ENCODE measurements around the gene ZFC3H1.
"Not testable (repeated sequence)": the region's sequence is repeated elsewhere in the genome, so short reads cannot be mapped to it uniquely, and the experiment has no call there.

The ZFC3H1 gene, protein sequence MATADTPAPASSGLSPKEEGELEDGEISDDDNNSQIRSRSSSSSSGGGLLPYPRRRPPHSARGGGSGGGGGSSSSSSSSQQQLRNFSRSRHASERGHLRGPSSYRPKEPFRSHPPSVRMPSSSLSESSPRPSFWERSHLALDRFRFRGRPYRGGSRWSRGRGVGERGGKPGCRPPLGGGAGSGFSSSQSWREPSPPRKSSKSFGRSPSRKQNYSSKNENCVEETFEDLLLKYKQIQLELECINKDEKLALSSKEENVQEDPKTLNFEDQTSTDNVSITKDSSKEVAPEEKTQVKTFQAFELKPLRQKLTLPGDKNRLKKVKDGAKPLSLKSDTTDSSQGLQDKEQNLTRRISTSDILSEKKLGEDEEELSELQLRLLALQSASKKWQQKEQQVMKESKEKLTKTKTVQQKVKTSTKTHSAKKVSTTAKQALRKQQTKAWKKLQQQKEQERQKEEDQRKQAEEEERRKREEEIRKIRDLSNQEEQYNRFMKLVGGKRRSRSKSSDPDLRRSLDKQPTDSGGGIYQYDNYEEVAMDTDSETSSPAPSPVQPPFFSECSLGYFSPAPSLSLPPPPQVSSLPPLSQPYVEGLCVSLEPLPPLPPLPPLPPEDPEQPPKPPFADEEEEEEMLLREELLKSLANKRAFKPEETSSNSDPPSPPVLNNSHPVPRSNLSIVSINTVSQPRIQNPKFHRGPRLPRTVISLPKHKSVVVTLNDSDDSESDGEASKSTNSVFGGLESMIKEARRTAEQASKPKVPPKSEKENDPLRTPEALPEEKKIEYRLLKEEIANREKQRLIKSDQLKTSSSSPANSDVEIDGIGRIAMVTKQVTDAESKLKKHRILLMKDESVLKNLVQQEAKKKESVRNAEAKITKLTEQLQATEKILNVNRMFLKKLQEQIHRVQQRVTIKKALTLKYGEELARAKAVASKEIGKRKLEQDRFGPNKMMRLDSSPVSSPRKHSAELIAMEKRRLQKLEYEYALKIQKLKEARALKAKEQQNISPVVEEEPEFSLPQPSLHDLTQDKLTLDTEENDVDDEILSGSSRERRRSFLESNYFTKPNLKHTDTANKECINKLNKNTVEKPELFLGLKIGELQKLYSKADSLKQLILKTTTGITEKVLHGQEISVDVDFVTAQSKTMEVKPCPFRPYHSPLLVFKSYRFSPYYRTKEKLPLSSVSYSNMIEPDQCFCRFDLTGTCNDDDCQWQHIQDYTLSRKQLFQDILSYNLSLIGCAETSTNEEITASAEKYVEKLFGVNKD (N-terminal part only)

DNA sequence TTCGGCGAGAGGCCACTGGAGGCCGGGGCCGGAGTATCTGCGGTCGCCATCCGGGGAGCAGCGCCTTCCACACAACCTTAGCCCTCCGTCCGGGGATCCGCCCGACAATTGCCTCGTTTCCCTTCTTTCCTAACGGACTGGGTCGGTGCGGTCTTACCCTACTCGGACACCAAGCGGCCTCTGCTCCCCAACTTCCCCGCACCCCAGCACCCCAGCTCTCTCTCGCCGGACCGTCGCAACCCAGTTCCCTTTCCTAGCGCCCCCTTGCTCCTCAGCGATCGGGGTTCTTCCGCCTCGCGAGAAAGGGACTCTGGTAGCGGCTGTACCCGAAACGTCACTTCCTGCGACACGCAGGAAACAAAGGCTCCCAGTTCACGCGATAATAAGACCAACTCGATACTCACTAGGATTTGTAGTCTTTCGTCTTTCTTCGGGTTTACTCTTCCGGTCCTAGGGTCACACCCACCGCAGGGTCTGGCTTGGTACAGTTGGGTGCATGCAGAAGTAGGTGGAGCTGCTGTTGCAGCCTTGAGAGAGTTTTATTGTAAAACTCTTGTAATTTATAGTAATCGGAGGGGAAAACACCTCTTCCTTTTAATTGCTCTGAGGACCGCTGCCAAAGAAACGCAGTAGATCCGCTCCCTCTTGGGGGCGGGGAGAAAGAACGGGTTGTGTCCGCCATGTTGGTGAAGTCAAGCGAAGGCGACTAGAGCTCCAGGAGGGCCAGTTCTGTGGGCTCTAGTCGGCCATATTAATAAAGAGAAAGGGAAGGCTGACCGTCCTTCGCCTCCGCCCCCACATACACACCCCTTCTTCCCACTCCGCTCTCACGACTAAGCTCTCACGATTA lies at the start of gene ZFC3H1, which contains the start of gene THAP2:
Gene ZFC3H1, minus strand, starts transcription at position 288 of the 850 bp plus-strand sequence. Its CDS starts 238 bp downstream, at position 50.
Gene THAP2, plus strand, starts transcription at position 741 of the 850 bp plus-strand sequence. CDS start 209 bp downstream, outside the sequence.
- peak; percentile 99 for DNase-seq

DNA sequence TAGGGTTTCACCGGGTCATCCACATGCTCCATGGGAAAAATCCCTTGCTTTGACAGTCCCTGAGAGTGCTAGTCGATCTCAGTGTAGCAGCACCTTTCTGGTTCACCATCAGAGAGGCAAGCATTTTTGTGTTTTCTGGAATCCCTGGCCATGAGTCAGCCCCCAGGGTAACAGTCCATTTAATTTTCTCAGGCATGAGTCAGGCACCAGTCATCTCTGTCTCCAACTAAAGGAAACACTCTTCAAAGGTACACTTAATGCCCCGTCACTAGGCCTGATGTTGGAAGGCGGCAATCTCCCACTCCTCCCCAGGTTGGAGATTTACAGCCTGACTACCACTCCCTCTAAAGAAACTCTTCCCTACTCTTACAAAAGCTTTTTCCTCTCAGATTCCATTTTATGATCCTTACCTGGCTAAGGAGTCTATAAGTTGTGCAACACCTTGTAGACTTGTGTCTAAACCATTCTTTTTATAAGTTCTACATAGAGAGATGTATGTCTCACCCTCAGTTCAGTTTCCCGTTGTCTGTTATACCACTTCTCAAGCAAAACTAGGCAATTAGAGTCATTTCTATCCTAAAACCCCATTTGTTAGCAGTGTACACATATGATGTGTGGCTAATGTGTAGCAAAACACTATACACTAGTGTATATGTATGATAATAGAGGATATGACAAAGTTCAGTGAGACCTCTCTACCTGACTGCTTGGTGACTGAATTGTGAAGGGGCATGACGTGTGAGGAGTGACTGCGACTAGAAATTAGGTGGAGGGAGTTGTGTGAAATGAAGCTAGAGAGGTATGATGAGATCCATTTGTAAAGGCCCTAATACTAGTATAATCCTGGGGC lies 46.9 kb upstream of the ZFC3H1 start:
- no peak for DNase-seq

- DNase-seq, result no peak
These were observed 45.0 kb upstream of the ZFC3H1 start for GRCh38 chr12:71708658-71709057.

- no peak for DNase-seq
These were observed 41.3 kb upstream of the ZFC3H1 start for GRCh38 chr12:71704920-71705319.

- DNase-seq, result no peak
These were observed 39.6 kb upstream of the ZFC3H1 start for GRCh38 chr12:71703206-71703605.

GRCh38 chr12:71702590-71702989 lies 38.9 kb upstream of the ZFC3H1 start:
- no peak for DNase-seq

DNA sequence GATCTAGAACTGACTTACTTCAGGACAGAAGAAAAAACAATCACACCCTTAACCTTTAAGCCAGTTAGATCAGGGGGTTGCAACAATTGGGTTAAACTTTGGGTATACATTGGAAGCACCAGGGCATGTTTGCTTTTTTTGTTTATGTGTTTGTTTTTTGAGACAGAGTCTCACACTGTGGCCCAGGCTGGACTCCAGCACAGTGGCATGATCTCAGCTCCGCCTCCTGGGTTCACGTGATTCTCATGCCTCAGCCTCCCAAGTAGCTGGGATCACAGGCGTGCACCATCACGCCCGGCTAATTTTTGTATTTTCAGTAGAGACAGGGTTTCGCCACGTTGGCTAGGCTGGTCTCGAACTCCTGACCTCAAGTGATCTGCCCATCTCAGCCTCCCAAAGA lies 38.5 kb upstream of the ZFC3H1 start:
- not testable (repeated sequence) for DNase-seq

GRCh38 chr12:71695782-71696181 lies 32.1 kb upstream of the ZFC3H1 start:
- DNase-seq, result no peak

DNA sequence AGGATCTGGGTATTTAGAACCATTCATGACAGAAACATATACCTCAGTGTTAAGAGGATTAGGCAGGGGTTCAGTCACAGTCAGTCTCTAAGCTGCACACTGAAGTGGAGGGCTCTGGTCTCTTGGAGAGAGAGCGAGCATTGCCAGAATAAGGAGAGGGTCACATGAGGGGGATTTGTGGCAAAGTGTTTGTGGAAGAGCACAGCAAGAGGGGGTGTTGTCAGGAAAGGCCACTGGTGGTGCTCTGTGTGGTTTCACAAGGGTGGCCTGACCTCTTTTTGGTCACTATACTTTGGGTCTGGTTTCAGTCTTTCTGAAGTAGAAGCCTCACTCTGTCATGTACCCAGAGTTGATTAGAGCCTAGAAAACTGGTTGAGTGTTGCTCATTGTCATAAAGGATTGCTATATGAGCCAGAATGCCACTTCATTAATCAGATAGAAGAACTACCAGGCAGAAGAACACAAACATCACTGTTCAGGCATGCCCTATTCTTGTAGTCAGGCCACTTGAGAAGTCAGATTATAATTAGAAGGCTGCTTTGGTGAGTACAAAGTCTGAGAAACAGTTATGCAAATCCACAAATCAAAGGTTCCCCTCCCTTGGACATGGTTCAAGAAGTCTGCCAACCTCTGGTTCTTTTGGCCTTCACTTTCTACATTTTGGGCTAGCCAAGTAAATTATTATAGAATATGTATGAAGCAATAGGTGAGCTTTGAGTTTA lies 30.6 kb upstream of the ZFC3H1 start:
- no peak for DNase-seq

DNA sequence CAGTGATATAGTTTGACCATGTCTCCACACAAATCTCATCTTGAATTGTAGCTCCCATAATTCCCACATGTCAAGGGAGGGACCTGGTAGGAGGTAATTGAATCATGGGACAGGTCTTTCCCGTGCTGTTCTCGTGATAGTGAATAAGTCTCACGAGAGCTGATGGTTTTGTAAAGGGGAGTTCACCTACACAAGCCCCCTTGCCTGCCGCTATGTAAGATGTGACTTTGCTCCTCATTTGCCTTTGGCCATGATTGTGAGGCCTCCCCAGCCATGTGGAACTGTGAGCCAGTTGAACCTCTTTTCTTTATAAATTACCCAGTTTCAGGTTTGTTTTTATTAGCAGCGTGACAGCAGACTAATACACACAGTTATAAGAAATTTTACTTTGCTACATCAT lies 30.0 kb upstream of the ZFC3H1 start:
- not testable (repeated sequence) for DNase-seq

GRCh38 chr12:71693126-71693525 lies 29.5 kb upstream of the ZFC3H1 start:
- no peak for DNase-seq

DNA sequence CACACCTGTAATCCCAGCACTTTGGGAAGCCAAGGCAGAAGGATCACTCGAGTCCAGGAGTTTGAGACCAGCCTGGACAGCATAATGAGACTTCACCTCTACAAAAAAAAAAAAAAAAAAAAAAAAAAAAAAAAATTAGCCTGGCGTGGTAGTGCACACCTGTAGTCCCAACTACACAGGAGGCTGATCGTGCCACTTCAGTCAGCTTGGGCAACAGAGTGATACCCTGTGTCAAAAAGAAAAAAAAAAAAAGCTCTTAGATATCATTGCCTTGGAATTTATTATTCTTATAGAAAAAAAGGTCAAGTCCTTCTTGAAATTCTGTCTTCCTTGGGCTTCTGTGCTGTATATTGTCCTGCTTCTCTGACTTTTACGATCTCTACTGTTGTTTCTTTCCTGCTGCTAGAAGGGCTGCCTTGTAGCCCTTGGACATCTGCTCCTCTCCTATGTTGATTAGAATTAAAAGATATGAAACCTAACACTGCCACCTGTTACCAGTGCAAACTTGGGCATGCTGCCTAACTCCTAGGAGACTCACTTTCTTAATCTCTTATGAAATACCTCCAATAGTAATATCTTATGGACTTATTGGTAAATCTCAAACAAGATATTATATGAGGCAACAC lies 28.0 kb upstream of the ZFC3H1 start:
- no peak for DNase-seq

GRCh38 chr12:71688961-71689570 lies 25.4 kb upstream of the ZFC3H1 start:
- no peak for DNase-seq

DNA sequence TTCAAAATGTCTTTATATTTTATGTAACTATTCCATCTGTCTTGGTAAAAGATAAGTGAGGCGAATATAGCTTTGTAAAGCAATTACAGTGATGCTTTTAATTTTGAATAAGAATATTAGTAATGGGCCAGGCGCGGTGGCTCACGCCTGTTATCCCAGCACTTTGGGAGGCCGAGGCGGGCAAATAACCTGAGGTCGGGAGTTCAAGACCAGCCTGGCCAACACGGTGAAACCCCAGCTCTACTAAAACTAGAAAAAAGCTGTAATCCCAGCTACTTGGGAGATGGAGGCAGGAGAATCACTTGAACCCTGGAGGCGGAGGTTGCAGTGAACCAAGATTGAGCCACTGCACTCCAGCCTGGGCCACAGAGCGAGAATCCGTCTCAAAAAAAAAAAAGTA lies 23.5 kb upstream of the ZFC3H1 start:
- DNase-seq, result not testable (repeated sequence)

GRCh38 chr12:71686658-71687025 lies 23.0 kb upstream of the ZFC3H1 start:
- DNase-seq, result peak; percentile 40

DNA sequence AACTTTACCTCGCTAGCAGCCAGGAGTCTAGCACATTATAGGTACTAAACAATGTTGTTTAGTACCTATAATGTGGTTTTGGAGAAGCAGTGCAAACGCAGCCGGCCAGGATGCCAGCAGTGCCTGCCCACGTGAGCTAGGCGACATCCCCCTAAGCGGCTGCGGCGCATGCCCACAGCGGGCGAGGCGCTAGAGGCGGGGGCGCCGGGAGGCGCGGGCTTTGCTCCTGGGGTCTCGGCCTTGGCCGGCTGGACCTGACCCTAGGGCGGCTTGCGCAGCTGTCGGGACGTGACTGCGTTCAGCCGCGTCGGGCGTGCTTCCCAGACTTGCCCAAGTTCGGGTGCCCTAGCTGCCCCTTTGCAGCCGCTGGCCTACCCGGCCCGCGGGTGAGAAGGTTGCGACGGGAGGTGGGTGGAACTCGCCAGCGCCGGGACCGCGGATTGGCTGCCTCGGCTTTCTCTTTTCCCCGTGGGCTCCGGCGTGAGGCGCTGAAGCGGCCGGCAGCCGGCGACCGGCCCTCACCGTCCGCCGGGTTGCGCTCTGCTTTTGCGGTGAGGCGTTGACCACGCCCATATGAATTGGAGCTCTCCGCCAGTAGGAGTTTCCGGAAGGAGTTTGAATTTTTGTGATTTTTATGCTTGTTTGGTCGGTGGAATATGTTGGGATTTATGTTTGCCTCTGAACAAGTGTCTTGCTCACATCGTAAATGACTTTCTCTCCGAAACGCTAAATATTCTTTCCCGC lies 22.4 kb upstream of the ZFC3H1 start, which contains the start of gene TMEM19:
Gene TMEM19, plus strand, starts transcription at position 169 of the 744 bp plus-strand sequence. CDS start 599 bp downstream, outside the sequence.
- DNase-seq, result peak; percentile 87

GRCh38 chr12:71685312-71685906 lies 21.8 kb upstream of the ZFC3H1 start:
- DNase-seq, result no peak

DNA sequence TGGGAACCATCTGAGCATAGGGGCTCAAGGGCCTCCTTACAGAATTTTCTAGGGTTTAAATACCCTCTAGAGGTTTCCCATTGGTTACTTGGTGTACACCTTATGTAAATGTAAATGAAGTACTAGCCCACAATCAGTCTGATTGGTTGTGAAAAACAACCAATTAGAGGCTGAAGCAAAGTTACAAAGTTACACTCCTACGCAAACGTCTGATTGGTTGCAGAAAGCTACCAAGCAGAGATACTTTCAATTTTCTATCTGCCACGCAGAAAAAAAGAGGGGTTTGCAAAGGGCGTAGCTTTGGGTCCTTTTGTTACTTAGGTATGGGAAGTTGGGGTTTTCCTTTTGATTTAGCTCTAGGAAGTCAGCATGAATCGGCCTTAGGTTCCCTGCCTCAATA lies 20.4 kb upstream of the ZFC3H1 start:
- DNase-seq, result no peak
